HG03571 (cell line): ENCODE measurements around the gene SLC35F1.

Experiments used
- ATAC-seq: cut with Tn5 transposase; IDR thresholded peaks from one replicate; pipeline ENCODE4 v1.9.1; 2021; ENCODE audit not compliant: unreplicated experiment

Gene SLC35F1

GRCh38 chr6:118350881-118351430 is 443.9 kb downstream of the SLC35F1 start:
- no peak for ATAC-seq

DNA sequence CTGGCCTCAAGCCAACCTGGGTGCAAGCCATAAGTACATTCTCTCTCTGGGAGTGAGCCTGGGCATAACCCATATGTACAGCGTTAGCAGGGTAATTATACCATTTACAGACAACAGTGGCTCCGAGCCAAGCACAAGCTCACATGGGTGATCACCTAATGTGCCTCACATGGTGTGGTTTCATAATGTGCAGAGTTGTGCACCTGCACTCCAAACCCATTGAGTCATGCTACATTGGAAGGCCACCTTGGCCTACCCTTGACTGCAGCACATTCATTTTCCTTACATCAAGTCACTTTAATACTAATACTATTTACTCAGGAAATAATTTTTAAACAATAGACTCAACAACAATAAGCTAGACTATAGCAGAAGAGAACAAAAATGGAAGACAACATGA is 446.5 kb downstream of the SLC35F1 start:
- no peak for ATAC-seq

DNA sequence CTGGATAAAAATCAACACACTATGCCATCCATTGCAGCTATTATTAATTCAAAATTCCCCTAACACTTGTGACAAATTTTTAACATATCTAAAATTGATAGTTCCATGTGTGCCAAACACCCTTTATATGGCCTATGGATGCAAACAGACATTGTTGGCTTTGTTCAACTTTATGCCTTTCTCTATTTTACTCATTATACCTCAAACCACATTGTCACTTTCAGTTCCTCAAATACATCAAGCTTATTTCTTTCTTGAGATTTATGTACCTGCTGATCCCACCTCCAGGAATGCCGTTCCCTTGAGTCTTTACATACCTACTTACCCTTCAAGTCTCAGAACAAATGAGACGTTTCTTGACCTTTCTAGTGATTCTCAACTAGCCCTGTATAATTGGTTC is 447.6 kb downstream of the SLC35F1 start:
- peak; percentile 99 for ATAC-seq

DNA sequence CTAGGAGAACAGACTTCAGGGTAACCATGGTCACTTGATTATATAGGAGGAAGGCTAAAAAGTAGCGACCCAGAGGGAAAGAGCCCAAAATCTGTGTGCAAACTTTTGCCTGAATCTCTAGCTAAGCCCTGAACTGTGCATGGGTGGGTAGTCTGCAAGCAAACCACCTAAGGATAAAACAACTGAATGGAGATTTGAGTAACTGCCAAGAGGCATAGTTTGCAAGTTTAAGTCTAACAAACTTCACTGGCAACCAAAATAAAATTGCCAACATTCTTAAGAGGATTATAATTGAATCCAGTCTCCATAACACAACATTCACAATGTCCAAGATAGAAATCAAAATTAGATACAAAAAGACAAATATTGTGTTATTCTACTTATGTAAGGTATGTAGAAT is 449.0 kb downstream of the SLC35F1 start:
- no peak for ATAC-seq

DNA sequence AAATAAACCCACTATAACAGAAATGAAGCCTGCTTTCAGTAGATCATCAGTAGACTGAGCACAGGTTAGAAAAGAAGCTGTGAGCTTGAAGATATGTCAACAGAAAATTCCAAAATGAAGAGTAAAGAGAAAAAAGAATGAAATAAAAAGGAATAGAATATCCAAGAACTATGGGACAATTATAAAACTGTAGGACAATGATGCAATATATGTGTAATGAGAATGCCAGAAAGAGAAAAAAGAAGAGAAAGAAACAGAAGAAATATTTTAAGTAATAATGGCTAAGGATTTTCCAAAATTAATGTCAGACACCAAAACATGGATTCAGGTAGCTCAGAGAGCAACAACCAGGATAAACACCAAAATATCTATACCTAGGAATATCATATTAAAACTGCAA is 449.6 kb downstream of the SLC35F1 start:
- no peak for ATAC-seq
